ENCODE data around the gene REV3L. TPM values are rescaled to one million over a fixed set of nuclear protein-coding genes. Genes with fewer than 3 reads are reported as not detected.
"Not testable (repeated sequence)": the region's sequence is repeated elsewhere in the genome, so short reads cannot be mapped to it uniquely, and the experiment has no call there.

Gene REV3L
- total RNA-seq, 1 donor from 2014 or later, result 23.0 TPM

- Mint-ChIP-seq H3K4me1 (ENCODE audit: low read depth, unreplicated experiment) (no peaks in the 10 kb centered on the region), H3K9me3 (ENCODE audit: unreplicated experiment) (no peaks in the 10 kb centered on the region), H3K27me3 (ENCODE audit: low read depth, unreplicated experiment) (no peaks in the 10 kb centered on the region), H3K27ac (ENCODE audit: unreplicated experiment) (no peak overlapping the region), H3K36me3 (ENCODE audit: low read depth, unreplicated experiment) (peaks cover 9% of the 10 kb centered on the region), H3K4me3 (ENCODE audit: unreplicated experiment) (no peak overlapping the region)
- no peak overlapping the region for H3K4me3 ChIP-seq (ENCODE audit: insufficient read depth, low read depth, low read length)
- H3K27me3 ChIP-seq (ENCODE audit: insufficient read depth, low read length), result no peaks in the 10 kb centered on the region
- H4K20me1 ChIP-seq (ENCODE audit: insufficient read depth, low read length), result no peaks in the 10 kb centered on the region
- H3K9ac ChIP-seq (ENCODE audit: low read length), result no peak overlapping the region
- H3K27ac ChIP-seq (ENCODE audit: low read depth, low read length), result no peak overlapping the region
- H3K4me1 ChIP-seq (ENCODE audit: insufficient read depth, low read length), result no peaks in the 10 kb centered on the region
- H3K36me3 ChIP-seq (ENCODE audit: insufficient read depth, low read length), result peaks cover 18% of the 10 kb centered on the region
- DNase-seq (ENCODE audit: low read depth) (no peak), FAIRE-seq (no peak)
- no peaks in the 10 kb centered on the region for H3K9me3 ChIP-seq (ENCODE audit: insufficient read depth, low read depth, low read length)
- H3K4me2 ChIP-seq (ENCODE audit: low read length), result no peak overlapping the region
- TF ChIP-seq EZH2 (IDR thresholded peaks at IDR 0.05; ENCODE audit: insufficient read depth, low read length), result no peak
- no peak for TF ChIP-seq CTCF (IDR thresholded peaks at IDR 0.05; ENCODE audit: insufficient read depth, low read depth, low read length)
- no peak overlapping the region for H2AFZ ChIP-seq (ENCODE audit: low read depth, low read length)
- no peaks in the 10 kb centered on the region for H3K79me2 ChIP-seq (ENCODE audit: insufficient read depth, low read length)
Observed at GRCh38 chr6:111329882-111330633, 153.0 kb downstream of the REV3L start.

DNA sequence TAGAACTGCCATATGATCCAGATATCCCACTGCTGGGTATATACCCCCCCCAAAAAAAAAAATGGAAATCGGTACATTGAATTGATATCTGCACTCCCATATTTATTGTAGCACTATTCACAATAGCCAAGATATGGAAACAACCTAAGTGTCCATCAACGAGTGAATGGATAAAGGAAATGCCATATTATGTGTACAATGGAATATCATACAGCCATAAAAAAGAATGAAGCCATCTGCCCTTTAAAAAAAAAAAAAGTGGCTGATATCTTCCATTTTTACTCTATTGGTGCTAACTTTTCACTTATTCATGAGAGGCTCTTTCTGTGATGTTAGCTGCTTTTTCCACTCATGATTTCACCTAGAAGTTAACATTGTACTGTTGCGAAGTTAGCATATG, 156.5 kb downstream of the REV3L start:
- no peaks in the 10 kb centered on the region for H3K4me1 ChIP-seq (ENCODE audit: insufficient read depth, low read length)
- peaks cover 13% of the 10 kb centered on the region for H3K36me3 ChIP-seq (ENCODE audit: insufficient read depth, low read length)
- TF ChIP-seq CTCF (IDR thresholded peaks at IDR 0.05; ENCODE audit: insufficient read depth, low read depth, low read length) (no peak), EZH2 (IDR thresholded peaks at IDR 0.05; ENCODE audit: insufficient read depth, low read length) (no peak)

DNA sequence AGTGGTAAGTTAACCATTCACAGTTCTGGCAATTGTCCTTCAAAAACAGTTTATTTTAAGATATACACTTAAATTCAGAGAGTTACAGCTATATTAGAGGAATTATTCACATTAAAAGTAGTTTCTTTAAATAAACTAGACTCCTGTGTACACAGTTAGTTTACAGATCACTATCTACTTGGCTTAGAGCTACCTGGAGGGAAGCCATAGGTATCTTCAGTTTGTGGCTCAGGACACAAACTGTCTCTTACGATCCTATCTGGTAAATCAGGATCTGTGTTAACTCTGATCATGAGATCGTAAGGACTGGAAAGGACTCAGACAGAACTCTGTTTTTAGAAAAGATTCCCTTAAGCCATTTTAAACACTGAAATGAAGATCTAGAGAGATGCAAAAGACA, 160.9 kb downstream of the REV3L start:
- Mint-ChIP-seq H3K27me3 (ENCODE audit: low read depth, unreplicated experiment) (no peaks in the 10 kb centered on the region), H3K9me3 (ENCODE audit: unreplicated experiment) (no peaks in the 10 kb centered on the region), H3K27ac (ENCODE audit: unreplicated experiment) (no peak overlapping the region), H3K4me3 (ENCODE audit: unreplicated experiment) (no peak overlapping the region), H3K4me1 (ENCODE audit: low read depth, unreplicated experiment) (no peaks in the 10 kb centered on the region), H3K36me3 (ENCODE audit: low read depth, unreplicated experiment) (peaks cover 4% of the 10 kb centered on the region)
- H3K36me3 ChIP-seq (ENCODE audit: insufficient read depth, low read length), result peaks cover 11% of the 10 kb centered on the region
- no peak for FAIRE-seq
- H3K4me1 ChIP-seq (ENCODE audit: insufficient read depth, low read length), result no peaks in the 10 kb centered on the region
- no peak overlapping the region for H2AFZ ChIP-seq (ENCODE audit: low read depth, low read length)
- DNase-seq (ENCODE audit: low read depth), result no peak
- H3K4me2 ChIP-seq (ENCODE audit: low read length), result no peak overlapping the region
- no peak overlapping the region for H3K27ac ChIP-seq (ENCODE audit: low read depth, low read length)
- H4K20me1 ChIP-seq (ENCODE audit: insufficient read depth, low read length), result no peaks in the 10 kb centered on the region
- no peak overlapping the region for H3K9ac ChIP-seq (ENCODE audit: low read length)
- H3K79me2 ChIP-seq (ENCODE audit: insufficient read depth, low read length), result no peaks in the 10 kb centered on the region
- H3K9me3 ChIP-seq (ENCODE audit: insufficient read depth, low read depth, low read length), result no peaks in the 10 kb centered on the region
- no peaks in the 10 kb centered on the region for H3K27me3 ChIP-seq (ENCODE audit: insufficient read depth, low read length)
- H3K4me3 ChIP-seq (ENCODE audit: insufficient read depth, low read depth, low read length), result no peak overlapping the region
- TF ChIP-seq CTCF (IDR thresholded peaks at IDR 0.05; ENCODE audit: insufficient read depth, low read depth, low read length) (no peak), EZH2 (IDR thresholded peaks at IDR 0.05; ENCODE audit: insufficient read depth, low read length) (no peak)

More for the DNA sequence above, 156.5 kb downstream of the REV3L start:
- Histone ChIP-seq H3K9me3 (ENCODE audit: insufficient read depth, low read depth, low read length) (no peaks in the 10 kb centered on the region), H3K27me3 (ENCODE audit: insufficient read depth, low read length) (no peaks in the 10 kb centered on the region), H3K4me3 (ENCODE audit: insufficient read depth, low read depth, low read length) (no peak overlapping the region), H3K9ac (ENCODE audit: low read length) (no peak overlapping the region), H4K20me1 (ENCODE audit: insufficient read depth, low read length) (no peaks in the 10 kb centered on the region), H3K4me2 (ENCODE audit: low read length) (no peak overlapping the region), H3K27ac (ENCODE audit: low read depth, low read length) (no peak overlapping the region), H3K79me2 (ENCODE audit: insufficient read depth, low read length) (no peaks in the 10 kb centered on the region), H2AFZ (ENCODE audit: low read depth, low read length) (no peak overlapping the region)
- Mint-ChIP-seq H3K27ac (ENCODE audit: unreplicated experiment) (no peak overlapping the region), H3K9me3 (ENCODE audit: unreplicated experiment) (no peaks in the 10 kb centered on the region), H3K4me3 (ENCODE audit: unreplicated experiment) (no peak overlapping the region), H3K27me3 (ENCODE audit: low read depth, unreplicated experiment) (no peaks in the 10 kb centered on the region), H3K4me1 (ENCODE audit: low read depth, unreplicated experiment) (no peaks in the 10 kb centered on the region), H3K36me3 (ENCODE audit: low read depth, unreplicated experiment) (peaks cover 9% of the 10 kb centered on the region)
- DNase-seq (ENCODE audit: low read depth) (no peak), FAIRE-seq (no peak)

DNA sequence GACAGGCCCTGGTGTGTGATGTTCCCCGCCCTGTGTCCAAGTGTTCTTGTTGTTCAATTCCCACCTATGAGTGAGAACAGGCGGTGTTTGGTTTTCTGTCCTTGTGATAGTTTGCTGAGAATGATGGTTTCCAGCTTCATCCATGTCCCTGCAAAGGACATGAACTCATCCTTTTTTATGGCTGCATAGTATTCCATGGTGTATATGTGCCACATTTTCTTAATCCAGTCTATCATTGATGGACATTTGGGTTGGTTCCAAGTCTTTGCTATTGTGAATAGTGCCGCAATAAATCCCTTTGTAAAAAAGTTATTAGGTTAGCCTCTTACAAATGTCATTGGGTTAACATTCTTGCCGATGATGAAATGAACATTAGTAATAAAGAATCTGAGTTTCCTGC, 175.1 kb downstream of the REV3L start:
- H3K4me2 ChIP-seq (ENCODE audit: low read length); DNase-seq (ENCODE audit: low read depth); H3K9ac ChIP-seq (ENCODE audit: low read length); H3K4me1 ChIP-seq (ENCODE audit: insufficient read depth, low read length); H3K4me3 Mint-ChIP-seq (ENCODE audit: unreplicated experiment); H2AFZ ChIP-seq (ENCODE audit: low read depth, low read length); H3K4me1 Mint-ChIP-seq (ENCODE audit: low read depth, unreplicated experiment); H3K27ac ChIP-seq (ENCODE audit: low read depth, low read length); H3K9me3 Mint-ChIP-seq (ENCODE audit: unreplicated experiment); H3K9me3 ChIP-seq (ENCODE audit: insufficient read depth, low read depth, low read length); H3K27ac Mint-ChIP-seq (ENCODE audit: unreplicated experiment); H3K27me3 Mint-ChIP-seq (ENCODE audit: low read depth, unreplicated experiment); H3K27me3 ChIP-seq (ENCODE audit: insufficient read depth, low read length); H3K4me3 ChIP-seq (ENCODE audit: insufficient read depth, low read depth, low read length); H4K20me1 ChIP-seq (ENCODE audit: insufficient read depth, low read length); FAIRE-seq; H3K79me2 ChIP-seq (ENCODE audit: insufficient read depth, low read length): not testable (repeated sequence)
- H3K36me3 Mint-ChIP-seq (ENCODE audit: low read depth, unreplicated experiment), result peaks cover 13% of the 10 kb centered on the region
- peaks cover 29% of the 10 kb centered on the region for H3K36me3 ChIP-seq (ENCODE audit: insufficient read depth, low read length)
